HepG2 (cell line): ENCODE data around the gene PPFIA3. TPM values are rescaled to one million over a fixed set of nuclear protein-coding genes. Genes with fewer than 3 reads are reported as not detected.

Source experiments
- ATAC-seq: fragments of 200-7000 bp; cut with Tn5 transposase; 3 replicates; pipeline ENCODE4 v1.9.1; 2020; ENCODE audit warnings: mild to moderate bottlenecking, moderate library complexity
- BruUV-seq: library from RNA; stranded (reverse); fragments of 400-500 nt; replicated peaks from 2 replicates; lab custom pipeline; 2021; lab: Mats Ljungman, UMichigan
- CTCF ChIA-PET: fragments of 300-600 bp; formaldehyde crosslinking; extraction: SDS; loops from one replicate; lab custom pipeline; 2021; ENCODE audit warnings: low total read pairs, inconsistent platforms, low intra/inter-chr PET ratio; lab: Yijun Ruan, JAX
- POLR2A ChIA-PET: fragments of 350-600 bp; sonication (Branson Sonifier 250); formaldehyde crosslinking; loops from one replicate; lab custom pipeline; 2020; ENCODE audit warnings: antibody characterized with exemption, inconsistent platforms; lab: Yijun Ruan, JAX
- DNase-seq: peaks from one replicate; pipeline ENCODE4 v3.0.0-alpha.2; 2015; ENCODE audit warnings: low spot score
- FAIRE-seq: peaks from 3 replicates; lab custom pipeline; 2011; peaks lifted over from hg19 to GRCh38; lab: Jason Lieb, UNC
- H2AFZ ChIP-seq: one replicate; pipeline ENCODE4 v1.6.1; 2011; ENCODE audit warnings: low read length, inconsistent platforms
- H3K27ac ChIP-seq: fragments of 300-600 bp; 3 replicates; pipeline ENCODE4 v1.8.0; 2011; ENCODE audit warnings: mixed run types, mild to moderate bottlenecking, mixed read lengths, low read length, inconsistent platforms; ENCODE audit not compliant: insufficient read depth; ENCODE audit errors: extremely low read length
- H3K27me3 ChIP-seq, 2 experiments: fragments of 200-600 bp in 1 of 2; 2 replicates in 1 of 2; 3 replicates in 1 of 2; pipeline versions ENCODE4 v1.6.0 to v1.8.0; 2011; ENCODE audit warnings: low read length in 2 of 2, mild to moderate bottlenecking in 2 of 2, moderate library complexity in 2 of 2, inconsistent platforms in 1 of 2; ENCODE audit not compliant: insufficient read depth in 2 of 2, control insufficient read depth in 1 of 2
- H3K36me3 ChIP-seq, 2 experiments: fragments of 200-600 bp in 1 of 2; replicated peaks in 1 of 2; 2 replicates in 1 of 2; 3 replicates in 1 of 2; pipeline versions ENCODE4 v1.5.1 to v1.8.0; 2011; ENCODE audit warnings: low read length in 2 of 2, inconsistent platforms in 1 of 2; ENCODE audit not compliant: insufficient read depth in 2 of 2, control insufficient read depth in 1 of 2
- H3K4me1 ChIP-seq: 2 replicates; pipeline ENCODE4 v1.5.1; 2012; ENCODE audit warnings: low read length, inconsistent platforms; ENCODE audit not compliant: insufficient read depth
- H3K4me2 ChIP-seq: 2 replicates; pipeline ENCODE4 v1.6.0; 2011; ENCODE audit warnings: low read depth, low read length, inconsistent platforms
- H3K4me3 ChIP-seq, 3 experiments: fragments of 200-600 bp in 1 of 3; sonication (generic), shearing (Covaris generic) in 1 of 3; replicated peaks in 1 of 3; 2 replicates each; pipeline ENCODE4 v1.5.1; 2011 to 2016; ENCODE audit warnings: low read length in 3 of 3, inconsistent platforms in 2 of 3, low read depth in 2 of 3, mild to moderate bottlenecking in 2 of 3, control low read depth in 1 of 3, mixed read lengths in 1 of 3; ENCODE audit not compliant: insufficient read depth in 1 of 3
- H3K79me2 ChIP-seq: one replicate; pipeline ENCODE4 v1.6.1; 2011; ENCODE audit warnings: low read length, inconsistent platforms; ENCODE audit not compliant: insufficient read depth
- H3K9ac ChIP-seq: 2 replicates; pipeline ENCODE4 v1.6.0; 2011; ENCODE audit warnings: mild to moderate bottlenecking, low read depth, low read length, inconsistent platforms; ENCODE audit not compliant: insufficient read depth
- H3K9me3 ChIP-seq: 2 replicates; pipeline ENCODE4 v1.5.1; 2012; ENCODE audit warnings: mild to moderate bottlenecking, low read length
- H4K20me1 ChIP-seq: 2 replicates; pipeline ENCODE4 v1.6.0; 2011; ENCODE audit warnings: inconsistent platforms, mild to moderate bottlenecking, low read length, moderate library complexity; ENCODE audit not compliant: insufficient read depth
- NONO ChIP-seq, 2 experiments: fragments of 450-650 bp in 1 of 2; sonication (generic) in 1 of 2; formaldehyde crosslinking in 1 of 2; IDR thresholded peaks in 1 of 2; conservative IDR thresholded peaks in 1 of 2; 2 replicates each; pipeline versions ENCODE4 v1.6.1 to v1.8.0; 2017 to 2022; ENCODE audit warnings: mild to moderate bottlenecking in 1 of 2, missing genetic modification reagents in 1 of 2, moderate library complexity in 1 of 2
- PTBP1 ChIP-seq: fragments of 200-400 bp; formaldehyde crosslinking; IDR thresholded peaks from 2 replicates; pipeline ENCODE4 v1.6.1; 2018; ENCODE audit warnings: low read length, low read depth; ENCODE audit not compliant: poor library complexity, severe bottlenecking
- SETDB1 ChIP-seq: sonication (generic); formaldehyde crosslinking; IDR thresholded peaks from 2 replicates; pipeline ENCODE4 v1.5.1; 2020; ENCODE audit warnings: missing genetic modification reagents, mild to moderate bottlenecking, borderline replicate concordance
- TAF1 ChIP-seq: sonication (generic); formaldehyde crosslinking; IDR thresholded peaks from 2 replicates; pipeline ENCODE4 v1.4.0; 2020; ENCODE audit warnings: missing genetic modification reagents
- ZNF567 ChIP-seq: sonication (generic); formaldehyde crosslinking; IDR thresholded peaks from 2 replicates; pipeline ENCODE4 v1.8.1; 2023; ENCODE audit warnings: mild to moderate bottlenecking, missing genetic modification reagents, borderline replicate concordance
- ZNF672 ChIP-seq: sonication (generic); formaldehyde crosslinking; IDR thresholded peaks from 2 replicates; pipeline ENCODE4 v1.8.1; 2022; ENCODE audit warnings: missing genetic modification reagents
- WGBS: methylation state at CpG from one replicate; pipeline ENCODE4 v1.1.6; 2017; ENCODE audit warnings: low lambda C conversion rate; 5-methylcytosine and 5-hydroxymethylcytosine counted together
- in situ Hi-C: cut with HindIII; loops from 2 replicates; pipeline ENCODE4 v1.10.0; 2017; ENCODE audit warnings: low pct_unique_long_range_greater_than_20kb; ENCODE audit not compliant: extremely low pct_ligation_motif_present
- intact Hi-C: fragments of 100-400 bp; cut with micrococcal nuclease; formaldehyde crosslinking; loops from one replicate; pipeline ENCODE4 v1.10.0; 2022; ENCODE audit not compliant: unreplicated experiment
- polyA plus RNA-seq, 8 experiments: library from polyadenylated mRNA; depleted of rRNA in 3 of 8; stranded (reverse) in 7 of 8; unstranded in 1 of 8; fragments of >200 nt; fragmentation: Illumina TruSeq in 4 of 8; extraction: Trizol in 4 of 8; gene quantifications; 2 replicates each; pipeline versions ENCODE4 v1.2.1 to v1.2.3, GENCODE V29; 2011 to 2016; ENCODE audit warnings: low read depth in 4 of 8, missing spikeins in 1 of 8, mixed read lengths in 1 of 8; ENCODE audit not compliant: insufficient read depth in 1 of 8
- total RNA-seq, 5 experiments: library from RNA; depleted of rRNA; stranded (reverse); fragments of >200 nt; fragmentation: Illumina TruSeq; extraction: Trizol; gene quantifications; 2 replicates each; pipeline ENCODE4 v1.2.3, GENCODE V29; 2016; ENCODE audit warnings: low read depth in 1 of 5
- TF ChIP-seq, protein P1 (sequence below): sonication (generic); formaldehyde crosslinking; IDR thresholded peaks from 2 replicates; pipeline ENCODE4 v1.4.0; 2020; ENCODE audit warnings: missing genetic modification reagents, borderline replicate concordance
- TF ChIP-seq, protein P2 (sequence below): sonication (generic); formaldehyde crosslinking; IDR thresholded peaks from 2 replicates; pipeline ENCODE4 v1.4.0; 2020; ENCODE audit warnings: missing genetic modification reagents
- TF ChIP-seq, protein P3 (sequence below): sonication (generic); formaldehyde crosslinking; IDR thresholded peaks from 2 replicates; pipeline ENCODE4 v1.8.1; 2023; ENCODE audit warnings: mild to moderate bottlenecking, missing genetic modification reagents
- TF ChIP-seq, protein P4 (sequence below): sonication (generic); formaldehyde crosslinking; IDR thresholded peaks from 2 replicates; pipeline ENCODE4 v1.5.0; 2020; ENCODE audit warnings: missing genetic modification reagents, mild to moderate bottlenecking, borderline replicate concordance
- TF ChIP-seq, protein P5 (sequence below): sonication (generic); formaldehyde crosslinking; IDR thresholded peaks from 2 replicates; pipeline ENCODE4 v1.4.0; 2020; ENCODE audit warnings: missing genetic modification reagents
- TF ChIP-seq, protein P6 (sequence below): sonication (generic); formaldehyde crosslinking; IDR thresholded peaks from 2 replicates; pipeline ENCODE4 v1.8.0; 2022; ENCODE audit warnings: mild to moderate bottlenecking, missing genetic modification reagents; ENCODE audit not compliant: insufficient replicate concordance

Gene PPFIA3
- total and polyA plus RNA-seq, 2 of the 13 experiments (the other 11 are each of a cell fraction or from before 2014, with no cell fraction given): 6.7 to 8.6 TPM

DNA sequence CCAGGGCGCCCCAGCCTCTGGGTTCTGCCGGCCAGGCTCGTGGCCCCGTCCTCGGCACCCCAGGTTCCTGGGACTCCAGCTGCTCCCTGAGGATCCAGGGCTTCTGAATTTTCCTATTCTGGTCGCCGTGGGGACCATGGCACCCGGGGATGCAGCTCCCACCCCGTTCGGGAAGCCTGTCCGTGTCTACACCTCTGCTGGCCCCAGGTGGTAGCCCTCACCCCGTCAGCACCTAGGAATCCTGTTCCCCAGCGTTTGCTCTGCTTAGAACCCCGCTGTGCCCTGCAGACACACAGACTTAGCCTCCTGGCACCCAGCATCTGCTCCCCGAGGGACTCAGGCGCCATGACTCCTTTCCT is 960 bp downstream of the PPFIA3 start:
- FAIRE-seq: no peak
- Histone ChIP-seq H3K79me2 (peaks cover 4% of the 10 kb centered on the region), H2AFZ (no peak overlapping the region), H3K4me1 (peaks cover 61% of the 10 kb centered on the region), H3K36me3 (no peaks in the 10 kb centered on the region), H3K4me2 (peak overlapping the region; percentile 92), H3K27ac (no peak overlapping the region), H3K4me3 (peak overlapping the region in 2 of 3 experiments; percentile 73 to 77; a peak in 3 of 6 replicates), H3K9me3 (no peaks in the 10 kb centered on the region), H3K27me3 (peaks cover 0 to 7% of the 10 kb centered on the region in 2 experiments; a peak in 1 of 5 replicates), H3K9ac (0 out of 2 replicates have a peak overlapping the region, but pooled peaks have one; percentile 54), H4K20me1 (no peaks in the 10 kb centered on the region)
- in situ Hi-C loops: no loop called here
- no peak for DNase-seq
- no TSS peak for BruUV-seq
- POLR2A ChIA-PET: interaction anchor here (0.9 to 1.4 kb wide), 2 partner anchors 22 to 29 kb away, joined by 3 to 4 read pairs; no protein-coding TSS in a partner anchor
- WGBS: no CpG with 5 or more reads among the region's 16 CpGs
- no peak for ATAC-seq
- CTCF ChIA-PET: no interaction called here
- intact Hi-C loops: no loop called here
- TF ChIP-seq TAF1 (0 out of 2 replicates have a peak, but pooled peaks have one; percentile 3), PTBP1 (no peak), ZNF672 (no peak), SETDB1 (CRISPR knock-in tag) (no peak), NONO (IDR thresholded peaks at IDR 0.05) (no peak), NONO (CRISPR knock-in tag; conservative IDR thresholded peaks at IDR 0.05) (no peak), ZNF567 (CRISPR knock-in tag) (no peak)
- TF ChIP-seq, protein P1, sequence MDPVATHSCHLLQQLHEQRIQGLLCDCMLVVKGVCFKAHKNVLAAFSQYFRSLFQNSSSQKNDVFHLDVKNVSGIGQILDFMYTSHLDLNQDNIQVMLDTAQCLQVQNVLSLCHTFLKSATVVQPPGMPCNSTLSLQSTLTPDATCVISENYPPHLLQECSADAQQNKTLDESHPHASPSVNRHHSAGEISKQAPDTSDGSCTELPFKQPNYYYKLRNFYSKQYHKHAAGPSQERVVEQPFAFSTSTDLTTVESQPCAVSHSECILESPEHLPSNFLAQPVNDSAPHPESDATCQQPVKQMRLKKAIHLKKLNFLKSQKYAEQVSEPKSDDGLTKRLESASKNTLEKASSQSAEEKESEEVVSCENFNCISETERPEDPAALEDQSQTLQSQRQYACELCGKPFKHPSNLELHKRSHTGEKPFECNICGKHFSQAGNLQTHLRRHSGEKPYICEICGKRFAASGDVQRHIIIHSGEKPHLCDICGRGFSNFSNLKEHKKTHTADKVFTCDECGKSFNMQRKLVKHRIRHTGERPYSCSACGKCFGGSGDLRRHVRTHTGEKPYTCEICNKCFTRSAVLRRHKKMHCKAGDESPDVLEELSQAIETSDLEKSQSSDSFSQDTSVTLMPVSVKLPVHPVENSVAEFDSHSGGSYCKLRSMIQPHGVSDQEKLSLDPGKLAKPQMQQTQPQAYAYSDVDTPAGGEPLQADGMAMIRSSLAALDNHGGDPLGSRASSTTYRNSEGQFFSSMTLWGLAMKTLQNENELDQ (CRISPR knock-in tag): no peak
- TF ChIP-seq, protein P2, sequence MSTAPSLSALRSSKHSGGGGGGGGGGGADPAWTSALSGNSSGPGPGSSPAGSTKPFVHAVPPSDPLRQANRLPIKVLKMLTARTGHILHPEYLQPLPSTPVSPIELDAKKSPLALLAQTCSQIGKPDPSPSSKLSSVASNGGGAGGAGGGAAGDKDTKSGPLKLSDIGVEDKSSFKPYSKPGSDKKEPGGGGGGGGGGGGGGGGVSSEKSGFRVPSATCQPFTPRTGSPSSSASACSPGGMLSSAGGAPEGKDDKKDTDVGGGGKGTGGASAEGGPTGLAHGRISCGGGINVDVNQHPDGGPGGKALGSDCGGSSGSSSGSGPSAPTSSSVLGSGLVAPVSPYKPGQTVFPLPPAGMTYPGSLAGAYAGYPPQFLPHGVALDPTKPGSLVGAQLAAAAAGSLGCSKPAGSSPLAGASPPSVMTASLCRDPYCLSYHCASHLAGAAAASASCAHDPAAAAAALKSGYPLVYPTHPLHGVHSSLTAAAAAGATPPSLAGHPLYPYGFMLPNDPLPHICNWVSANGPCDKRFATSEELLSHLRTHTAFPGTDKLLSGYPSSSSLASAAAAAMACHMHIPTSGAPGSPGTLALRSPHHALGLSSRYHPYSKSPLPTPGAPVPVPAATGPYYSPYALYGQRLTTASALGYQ (CRISPR knock-in tag): no peak
- TF ChIP-seq, protein P3, sequence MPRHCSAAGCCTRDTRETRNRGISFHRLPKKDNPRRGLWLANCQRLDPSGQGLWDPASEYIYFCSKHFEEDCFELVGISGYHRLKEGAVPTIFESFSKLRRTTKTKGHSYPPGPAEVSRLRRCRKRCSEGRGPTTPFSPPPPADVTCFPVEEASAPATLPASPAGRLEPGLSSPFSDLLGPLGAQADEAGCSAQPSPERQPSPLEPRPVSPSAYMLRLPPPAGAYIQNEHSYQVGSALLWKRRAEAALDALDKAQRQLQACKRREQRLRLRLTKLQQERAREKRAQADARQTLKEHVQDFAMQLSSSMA: no peak
- TF ChIP-seq, protein P4, sequence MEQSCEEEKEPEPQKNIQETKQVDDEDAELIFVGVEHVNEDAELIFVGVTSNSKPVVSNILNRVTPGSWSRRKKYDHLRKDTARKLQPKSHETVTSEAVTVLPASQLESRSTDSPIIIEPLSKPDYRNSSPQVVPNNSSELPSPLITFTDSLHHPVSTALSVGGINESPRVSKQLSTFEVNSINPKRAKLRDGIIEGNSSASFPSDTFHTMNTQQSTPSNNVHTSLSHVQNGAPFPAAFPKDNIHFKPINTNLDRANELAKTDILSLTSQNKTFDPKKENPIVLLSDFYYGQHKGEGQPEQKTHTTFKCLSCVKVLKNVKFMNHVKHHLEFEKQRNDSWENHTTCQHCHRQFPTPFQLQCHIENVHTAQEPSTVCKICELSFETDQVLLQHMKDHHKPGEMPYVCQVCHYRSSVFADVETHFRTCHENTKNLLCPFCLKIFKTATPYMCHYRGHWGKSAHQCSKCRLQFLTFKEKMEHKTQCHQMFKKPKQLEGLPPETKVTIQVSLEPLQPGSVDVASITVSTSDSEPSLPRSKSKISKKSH (CRISPR knock-in tag): no peak
- TF ChIP-seq, protein P5, sequence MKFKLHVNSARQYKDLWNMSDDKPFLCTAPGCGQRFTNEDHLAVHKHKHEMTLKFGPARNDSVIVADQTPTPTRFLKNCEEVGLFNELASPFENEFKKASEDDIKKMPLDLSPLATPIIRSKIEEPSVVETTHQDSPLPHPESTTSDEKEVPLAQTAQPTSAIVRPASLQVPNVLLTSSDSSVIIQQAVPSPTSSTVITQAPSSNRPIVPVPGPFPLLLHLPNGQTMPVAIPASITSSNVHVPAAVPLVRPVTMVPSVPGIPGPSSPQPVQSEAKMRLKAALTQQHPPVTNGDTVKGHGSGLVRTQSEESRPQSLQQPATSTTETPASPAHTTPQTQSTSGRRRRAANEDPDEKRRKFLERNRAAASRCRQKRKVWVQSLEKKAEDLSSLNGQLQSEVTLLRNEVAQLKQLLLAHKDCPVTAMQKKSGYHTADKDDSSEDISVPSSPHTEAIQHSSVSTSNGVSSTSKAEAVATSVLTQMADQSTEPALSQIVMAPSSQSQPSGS (CRISPR knock-in tag): no peak
- TF ChIP-seq, protein P6, sequence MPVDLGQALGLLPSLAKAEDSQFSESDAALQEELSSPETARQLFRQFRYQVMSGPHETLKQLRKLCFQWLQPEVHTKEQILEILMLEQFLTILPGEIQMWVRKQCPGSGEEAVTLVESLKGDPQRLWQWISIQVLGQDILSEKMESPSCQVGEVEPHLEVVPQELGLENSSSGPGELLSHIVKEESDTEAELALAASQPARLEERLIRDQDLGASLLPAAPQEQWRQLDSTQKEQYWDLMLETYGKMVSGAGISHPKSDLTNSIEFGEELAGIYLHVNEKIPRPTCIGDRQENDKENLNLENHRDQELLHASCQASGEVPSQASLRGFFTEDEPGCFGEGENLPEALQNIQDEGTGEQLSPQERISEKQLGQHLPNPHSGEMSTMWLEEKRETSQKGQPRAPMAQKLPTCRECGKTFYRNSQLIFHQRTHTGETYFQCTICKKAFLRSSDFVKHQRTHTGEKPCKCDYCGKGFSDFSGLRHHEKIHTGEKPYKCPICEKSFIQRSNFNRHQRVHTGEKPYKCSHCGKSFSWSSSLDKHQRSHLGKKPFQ (CRISPR knock-in tag): peak; percentile 1
